NOMO-1 treated with DMSO at 0.1 percent for 48 hours (cell line): ENCODE measurements around the gene TMEM40.
"Not testable (repeated sequence)": the region's sequence is repeated elsewhere in the genome, so short reads cannot be mapped to it uniquely, and the experiment has no call there.

Experiments
- DNase-seq: peaks from one replicate; lab custom pipeline; 2025; ENCODE audit not compliant: unreplicated experiment; lab: John Stamatoyannopoulos, UW

The TMEM40 gene

DNA sequence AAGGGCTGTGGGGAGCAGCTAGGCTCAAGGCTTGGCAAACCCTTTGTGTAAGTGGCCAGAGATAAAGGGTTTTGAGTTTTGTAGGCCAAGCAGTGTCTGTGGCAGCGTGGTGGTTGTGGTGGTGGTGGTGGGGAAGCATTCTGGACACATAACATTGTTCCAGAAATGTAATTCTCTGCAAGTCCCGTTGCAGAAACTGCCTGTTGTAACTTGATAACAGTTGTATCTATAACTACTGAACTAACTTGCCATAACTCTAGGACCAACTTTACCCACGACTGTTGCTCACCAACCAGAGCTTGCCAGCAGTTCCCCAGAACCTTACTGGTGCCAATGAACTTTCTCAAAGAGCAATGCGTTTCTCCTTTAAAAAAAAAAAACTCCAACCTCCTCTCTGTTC is 18.1 kb upstream of the TMEM40 start:
- DNase-seq: no peak

- not testable (repeated sequence) for DNase-seq
Measured at GRCh38 chr3:12775970-12776369, 16.9 kb upstream of the TMEM40 start.

- no peak for DNase-seq
Measured at GRCh38 chr3:12775226-12775625, 16.2 kb upstream of the TMEM40 start.

DNA sequence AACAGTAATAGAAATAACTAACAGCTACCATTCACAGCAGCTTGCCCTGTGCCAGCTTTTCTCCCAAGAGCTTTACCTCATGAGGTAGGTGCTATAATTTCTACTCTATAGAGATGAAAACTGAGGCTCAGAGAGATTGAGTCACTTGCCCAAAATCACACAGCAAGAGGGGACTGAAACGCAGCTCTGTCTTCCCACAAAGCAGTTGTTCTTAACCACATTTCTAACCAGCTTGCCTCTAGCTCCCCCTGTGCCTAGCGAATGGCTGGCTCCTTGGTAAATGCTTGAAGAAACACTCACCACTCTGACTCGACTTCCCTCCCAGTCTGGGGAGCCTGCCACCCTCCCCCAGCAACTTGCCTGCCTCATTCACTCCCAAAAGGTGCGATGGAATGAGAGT is 15.6 kb upstream of the TMEM40 start:
- no peak for DNase-seq

DNA sequence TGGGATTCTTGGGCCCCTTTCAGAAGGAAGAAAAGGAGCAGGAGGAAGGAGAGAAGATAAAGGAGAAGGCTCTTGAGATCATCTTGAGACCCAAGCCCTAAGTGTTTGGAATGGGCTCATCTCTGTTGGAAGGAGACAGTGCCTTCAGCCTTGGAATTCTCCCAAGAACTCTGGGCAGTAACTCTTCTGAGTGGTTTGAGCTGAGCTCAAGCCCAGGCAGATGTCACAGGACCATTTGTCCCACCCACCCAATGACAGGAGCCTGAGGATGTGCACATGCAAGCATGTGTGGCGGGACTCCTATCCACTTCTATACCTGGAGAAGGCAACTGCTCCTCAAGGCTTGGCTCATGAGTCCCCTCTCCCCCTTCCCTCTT is 14.6 kb upstream of the TMEM40 start:
- no peak for DNase-seq

GRCh38 chr3:12773030-12773709 is 14.1 kb upstream of the TMEM40 start:
- DNase-seq: peak; percentile 19

DNA sequence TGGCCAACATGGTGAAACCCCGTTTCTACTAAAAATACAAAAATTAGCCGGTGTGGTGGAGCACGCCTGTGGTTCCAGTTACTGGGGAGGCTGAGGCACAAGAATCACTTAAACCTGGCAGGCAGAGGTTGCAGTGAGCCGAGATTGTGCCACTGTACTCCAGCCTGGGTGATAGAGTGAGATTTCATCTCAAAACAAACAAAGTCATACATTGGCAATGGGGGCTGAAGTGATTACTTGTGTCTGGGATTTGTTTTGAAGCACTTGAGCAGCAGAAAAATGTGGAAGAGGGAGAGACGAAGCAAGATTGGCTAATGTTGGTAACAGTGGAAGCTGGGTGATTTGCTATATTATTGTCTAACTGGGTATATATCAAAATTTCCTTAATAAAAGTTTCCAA is 13.4 kb upstream of the TMEM40 start:
- DNase-seq: no peak

DNA sequence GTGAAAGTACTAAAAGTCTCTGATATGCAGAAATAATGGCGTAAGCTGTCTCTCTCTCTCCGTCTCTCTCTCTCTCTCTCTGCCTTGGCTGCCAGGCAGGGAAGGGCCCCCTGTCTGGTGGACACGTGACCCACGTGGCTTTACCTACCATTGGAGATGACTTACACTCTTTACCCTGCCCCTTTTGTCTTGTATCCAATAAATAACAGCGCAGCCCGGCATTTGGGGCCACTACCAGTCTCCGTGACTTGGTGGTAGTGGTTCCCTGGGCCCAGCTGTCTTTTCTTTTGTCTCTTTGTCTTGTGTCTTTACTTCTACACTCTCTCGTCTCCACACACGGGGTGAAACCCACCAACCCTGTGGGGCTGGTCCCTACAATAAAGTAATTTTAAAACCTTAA is 12.2 kb upstream of the TMEM40 start:
- no peak for DNase-seq

GRCh38 chr3:12769761-12770160 is 10.7 kb upstream of the TMEM40 start:
- no peak for DNase-seq

DNA sequence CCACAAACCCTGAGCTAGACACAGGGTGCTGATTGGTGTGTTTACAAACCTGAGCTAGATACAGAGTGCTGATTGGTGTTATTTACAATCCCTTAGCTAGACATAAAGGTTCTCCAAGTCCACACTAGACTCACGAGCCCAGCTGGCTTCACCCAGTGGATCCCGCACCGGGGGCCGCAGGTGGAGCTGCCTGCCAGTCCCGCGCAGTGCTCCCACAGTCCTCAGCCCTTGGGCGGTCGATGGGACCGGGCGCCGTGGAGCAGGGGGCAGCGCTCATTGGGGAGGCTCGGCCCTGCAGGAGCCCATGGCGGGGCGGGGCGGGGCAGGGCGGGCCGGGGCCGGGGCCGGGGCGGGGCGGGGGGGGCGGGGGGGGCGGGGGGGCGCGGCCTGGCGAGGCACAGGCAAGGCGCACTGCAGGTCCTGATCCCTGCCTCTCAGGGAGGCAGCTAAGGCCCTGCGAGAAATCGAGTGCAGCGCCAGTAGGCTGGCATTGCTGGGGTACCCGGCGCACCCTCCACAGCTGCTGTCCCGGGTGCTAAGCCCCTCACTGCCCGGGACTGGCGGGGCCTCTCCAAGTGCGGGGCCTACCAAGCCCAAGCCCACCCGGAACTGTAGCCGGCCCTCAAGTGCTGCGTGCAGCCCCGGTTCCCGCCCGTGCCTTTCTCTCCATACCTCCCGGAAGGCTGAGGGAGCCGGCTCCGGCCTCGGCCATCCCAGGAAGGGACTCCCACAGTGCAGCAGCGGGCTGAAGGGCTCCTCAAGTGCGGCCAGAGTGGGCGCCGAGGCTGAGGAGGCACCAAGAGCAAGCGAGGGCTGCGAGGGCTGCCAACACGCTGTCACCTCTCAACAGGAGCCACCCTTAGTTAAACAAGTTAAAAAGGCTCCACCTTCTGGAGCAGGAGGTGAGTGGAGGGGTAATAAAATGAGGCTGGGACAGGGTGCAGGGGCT is 9.8 kb upstream of the TMEM40 start:
- DNase-seq: no peak

GRCh38 chr3:12766541-12766940 is 7.5 kb upstream of the TMEM40 start:
- DNase-seq: no peak

GRCh38 chr3:12764171-12764776 is 5.2 kb upstream of the TMEM40 start:
- DNase-seq: no peak

GRCh38 chr3:12759693-12760565 is 870 bp upstream of the TMEM40 start:
- no peak for DNase-seq

DNA sequence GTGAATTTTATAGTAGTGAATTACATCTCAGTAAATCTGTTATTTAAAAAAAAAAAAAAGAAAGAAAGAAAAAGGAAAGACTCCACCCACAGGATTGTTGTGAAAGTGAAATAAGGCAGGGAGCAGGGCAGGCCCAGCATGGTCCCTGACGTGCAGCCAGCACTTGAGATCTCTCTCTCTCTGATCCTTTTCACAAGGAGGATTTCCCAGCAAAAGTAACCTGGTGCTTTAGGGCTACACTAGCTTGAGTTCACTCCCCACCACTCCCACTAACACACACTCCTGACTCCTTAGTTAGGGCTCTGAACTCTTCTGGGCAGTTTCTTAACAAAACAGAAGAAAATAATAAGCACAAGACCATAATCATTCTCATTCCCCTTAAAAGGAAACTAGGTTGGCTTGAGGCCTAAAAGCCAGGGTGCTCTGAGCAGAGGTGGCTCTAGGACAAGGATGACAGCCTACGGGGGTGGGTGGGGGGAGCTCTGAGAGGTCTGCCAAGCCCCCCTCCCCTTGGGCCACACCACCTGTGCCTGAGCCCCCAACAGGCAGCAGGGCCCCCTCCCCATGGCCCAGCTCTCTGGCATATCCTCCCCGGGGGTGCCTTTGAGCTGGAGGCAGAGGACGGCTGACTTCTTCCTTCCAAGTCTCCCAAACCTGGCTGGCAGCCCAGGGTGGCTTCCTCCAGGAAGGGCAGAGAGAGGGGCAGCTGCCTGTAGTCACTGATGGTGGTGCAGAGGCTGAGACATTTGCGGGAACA is 856 bp downstream of the TMEM40 start:
- DNase-seq: no peak

DNA sequence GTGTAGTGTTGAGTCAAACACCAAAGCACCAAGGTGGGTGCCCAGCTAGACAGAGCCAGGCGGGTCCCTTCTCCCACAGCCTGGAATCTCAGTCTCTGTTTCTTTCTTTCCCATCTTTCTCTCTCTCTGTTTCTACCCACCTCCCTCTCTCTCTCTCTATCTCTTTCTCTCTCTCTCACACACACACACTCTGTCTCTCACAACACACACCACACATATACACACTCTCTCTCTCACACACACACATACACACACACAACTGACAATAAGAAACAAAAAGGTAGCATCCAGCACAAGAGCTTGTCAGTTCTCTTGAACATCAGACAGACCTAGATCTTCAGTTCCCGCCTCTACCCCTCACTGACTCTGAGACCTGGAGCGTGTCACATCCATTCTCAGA is 2.4 kb downstream of the TMEM40 start:
- no peak for DNase-seq

DNA sequence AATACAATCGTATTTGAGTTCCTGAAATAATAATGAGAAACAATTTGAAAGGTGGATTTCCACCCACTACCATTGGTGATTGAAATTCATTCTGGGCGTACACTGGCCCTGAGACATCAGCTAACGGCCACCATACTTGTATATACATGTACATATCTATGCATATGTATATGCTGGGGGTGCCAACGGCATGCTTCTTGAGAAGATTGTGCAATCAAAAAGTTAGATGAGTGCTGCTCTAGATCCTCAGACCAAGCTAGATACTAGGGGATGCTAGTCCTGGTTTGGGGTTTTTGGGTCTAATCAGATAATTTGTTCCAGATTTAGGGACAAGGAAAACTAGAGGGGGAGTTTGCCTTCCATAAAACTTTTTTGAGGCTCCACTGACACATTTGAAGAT is 2.9 kb downstream of the TMEM40 start:
- DNase-seq: no peak

GRCh38 chr3:12755754-12756153 is 3.3 kb downstream of the TMEM40 start:
- no peak for DNase-seq

- no peak for DNase-seq
Measured at GRCh38 chr3:12754313-12754712, 4.7 kb downstream of the TMEM40 start.

DNA sequence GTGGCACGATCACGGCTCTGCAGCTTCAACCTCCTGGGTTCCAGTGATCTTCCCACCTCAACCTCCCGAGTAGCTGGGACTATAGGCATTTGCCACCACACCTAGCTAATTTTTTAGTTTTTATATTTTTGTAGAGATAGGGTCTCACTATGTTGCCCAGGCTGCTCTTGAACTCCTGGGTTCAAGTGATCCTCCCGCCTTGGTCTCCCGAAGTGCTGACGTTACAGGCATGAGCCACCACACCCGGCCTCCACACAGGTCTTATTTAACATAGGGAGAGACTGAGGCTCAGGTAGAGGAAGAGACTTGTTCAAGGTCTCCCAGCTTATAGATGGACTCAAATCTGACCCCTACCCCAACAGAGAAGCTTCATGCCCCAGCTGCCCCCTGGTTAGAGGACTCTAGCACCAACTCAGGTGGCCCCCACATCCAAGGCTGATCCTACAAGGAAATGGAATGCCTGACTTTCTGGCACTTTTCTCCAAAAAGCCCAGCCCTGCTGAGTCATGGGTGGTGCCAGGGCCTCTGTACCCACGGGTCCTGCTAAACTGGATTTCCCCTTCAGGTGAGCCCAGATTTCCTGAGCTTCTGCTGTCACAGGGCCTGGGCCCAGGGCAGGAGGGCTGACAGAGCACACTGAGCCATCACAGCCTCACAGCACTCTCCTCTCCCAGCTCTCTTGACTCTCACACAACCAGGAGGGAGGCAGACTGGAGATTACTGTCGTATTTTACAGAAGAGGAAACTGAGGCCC is 5.6 kb downstream of the TMEM40 start:
- no peak for DNase-seq

DNA sequence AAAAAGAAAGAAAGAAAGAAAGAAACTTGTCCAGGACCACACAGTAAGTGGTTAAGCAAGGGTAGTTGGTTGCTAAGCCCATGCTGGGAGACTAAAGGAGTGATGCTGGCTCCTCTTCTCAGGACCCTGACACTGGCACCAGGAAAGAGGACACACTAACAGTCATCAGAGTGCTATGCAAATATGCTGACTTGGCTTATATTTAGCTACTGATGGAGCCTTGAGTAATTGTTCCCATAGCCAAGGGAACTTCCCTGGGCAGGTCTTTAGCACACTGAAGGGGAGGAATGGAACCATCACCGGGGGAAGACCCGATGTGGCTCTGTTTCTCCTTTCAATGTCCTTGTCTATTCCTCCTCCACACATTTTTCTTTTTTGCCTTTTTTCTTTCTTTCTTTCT is 6.2 kb downstream of the TMEM40 start:
- DNase-seq: no peak
